Measurements from ENCODE around the gene DPPA3. TPM values are rescaled to one million over a fixed set of nuclear protein-coding genes. Genes with fewer than 3 reads are reported as not detected.
A peak's percentile ranks its signal among the peaks of the same experiment; 100 is the strongest.

Gene DPPA3
- total and polyA plus RNA-seq, 2 experiments from 2014 or later, result 4.6 to 5.4 TPM

- no peak for TF ChIP-seq ETS1 (IDR thresholded peaks at IDR 0.05)
Observed at GRCh38 chr12:7694556-7695236, 16.5 kb upstream of the DPPA3 start (continued).

GRCh38 chr12:7695237-7695560, 16.0 kb upstream of the DPPA3 start:
- Mint-ChIP-seq H3K9me3 (no peaks in the 10 kb centered on the region; the same call in 2 of the 3 replicates), H3K4me3 (peak overlapping the region; percentile 7; the same call in 1 of the 3 replicates), H3K36me3 (ENCODE audit: low read depth) (peaks cover 7% of the 10 kb centered on the region), H3K27ac (peak overlapping the region; percentile 94), H3K4me1 (peaks cover 30% of the 10 kb centered on the region), H3K27me3 (ENCODE audit: insufficient read depth, low read depth, poor library complexity) (peaks cover 13% of the 10 kb centered on the region)
- ATAC-seq, result no peak; the same call in 1 of the 3 replicates
- peak overlapping the region; percentile 97 for H3K27ac ChIP-seq (ENCODE audit: low read depth)
- H3K27me3 ChIP-seq (ENCODE audit: insufficient read depth), result no peaks in the 10 kb centered on the region
- peak; percentile 36 for DNase-seq (ENCODE audit: low spot score)
- H3K4me3 ChIP-seq, result peak overlapping the region; percentile 7; the same call in 1 of the 2 replicates
- H3K4me1 ChIP-seq (ENCODE audit: insufficient read depth), result peaks cover 28% of the 10 kb centered on the region
- no peaks in the 10 kb centered on the region for H4K20me1 ChIP-seq (replicated peaks; ENCODE audit: insufficient read depth)
- no peaks in the 10 kb centered on the region for H3K9me2 ChIP-seq (ENCODE audit: insufficient read depth)
- no peaks in the 10 kb centered on the region for H3K36me3 ChIP-seq (ENCODE audit: insufficient read depth)
- H3F3A ChIP-seq (replicated peaks; ENCODE audit: low read depth), result peaks cover 13% of the 10 kb centered on the region; the same call in 1 of the 2 replicates
- H3K79me2 ChIP-seq (replicated peaks; ENCODE audit: insufficient read depth), result no peaks in the 10 kb centered on the region; the same call in 1 of the 2 replicates
- H2AFZ ChIP-seq, result no peak overlapping the region; the same call in 1 of the 2 replicates
- no peak for TF ChIP-seq ETS1 (IDR thresholded peaks at IDR 0.05)
- no peak for TF ChIP-seq JUNB (IDR thresholded peaks at IDR 0.05; ENCODE audit: unreplicated experiment)
- TF ChIP-seq, protein P1, sequence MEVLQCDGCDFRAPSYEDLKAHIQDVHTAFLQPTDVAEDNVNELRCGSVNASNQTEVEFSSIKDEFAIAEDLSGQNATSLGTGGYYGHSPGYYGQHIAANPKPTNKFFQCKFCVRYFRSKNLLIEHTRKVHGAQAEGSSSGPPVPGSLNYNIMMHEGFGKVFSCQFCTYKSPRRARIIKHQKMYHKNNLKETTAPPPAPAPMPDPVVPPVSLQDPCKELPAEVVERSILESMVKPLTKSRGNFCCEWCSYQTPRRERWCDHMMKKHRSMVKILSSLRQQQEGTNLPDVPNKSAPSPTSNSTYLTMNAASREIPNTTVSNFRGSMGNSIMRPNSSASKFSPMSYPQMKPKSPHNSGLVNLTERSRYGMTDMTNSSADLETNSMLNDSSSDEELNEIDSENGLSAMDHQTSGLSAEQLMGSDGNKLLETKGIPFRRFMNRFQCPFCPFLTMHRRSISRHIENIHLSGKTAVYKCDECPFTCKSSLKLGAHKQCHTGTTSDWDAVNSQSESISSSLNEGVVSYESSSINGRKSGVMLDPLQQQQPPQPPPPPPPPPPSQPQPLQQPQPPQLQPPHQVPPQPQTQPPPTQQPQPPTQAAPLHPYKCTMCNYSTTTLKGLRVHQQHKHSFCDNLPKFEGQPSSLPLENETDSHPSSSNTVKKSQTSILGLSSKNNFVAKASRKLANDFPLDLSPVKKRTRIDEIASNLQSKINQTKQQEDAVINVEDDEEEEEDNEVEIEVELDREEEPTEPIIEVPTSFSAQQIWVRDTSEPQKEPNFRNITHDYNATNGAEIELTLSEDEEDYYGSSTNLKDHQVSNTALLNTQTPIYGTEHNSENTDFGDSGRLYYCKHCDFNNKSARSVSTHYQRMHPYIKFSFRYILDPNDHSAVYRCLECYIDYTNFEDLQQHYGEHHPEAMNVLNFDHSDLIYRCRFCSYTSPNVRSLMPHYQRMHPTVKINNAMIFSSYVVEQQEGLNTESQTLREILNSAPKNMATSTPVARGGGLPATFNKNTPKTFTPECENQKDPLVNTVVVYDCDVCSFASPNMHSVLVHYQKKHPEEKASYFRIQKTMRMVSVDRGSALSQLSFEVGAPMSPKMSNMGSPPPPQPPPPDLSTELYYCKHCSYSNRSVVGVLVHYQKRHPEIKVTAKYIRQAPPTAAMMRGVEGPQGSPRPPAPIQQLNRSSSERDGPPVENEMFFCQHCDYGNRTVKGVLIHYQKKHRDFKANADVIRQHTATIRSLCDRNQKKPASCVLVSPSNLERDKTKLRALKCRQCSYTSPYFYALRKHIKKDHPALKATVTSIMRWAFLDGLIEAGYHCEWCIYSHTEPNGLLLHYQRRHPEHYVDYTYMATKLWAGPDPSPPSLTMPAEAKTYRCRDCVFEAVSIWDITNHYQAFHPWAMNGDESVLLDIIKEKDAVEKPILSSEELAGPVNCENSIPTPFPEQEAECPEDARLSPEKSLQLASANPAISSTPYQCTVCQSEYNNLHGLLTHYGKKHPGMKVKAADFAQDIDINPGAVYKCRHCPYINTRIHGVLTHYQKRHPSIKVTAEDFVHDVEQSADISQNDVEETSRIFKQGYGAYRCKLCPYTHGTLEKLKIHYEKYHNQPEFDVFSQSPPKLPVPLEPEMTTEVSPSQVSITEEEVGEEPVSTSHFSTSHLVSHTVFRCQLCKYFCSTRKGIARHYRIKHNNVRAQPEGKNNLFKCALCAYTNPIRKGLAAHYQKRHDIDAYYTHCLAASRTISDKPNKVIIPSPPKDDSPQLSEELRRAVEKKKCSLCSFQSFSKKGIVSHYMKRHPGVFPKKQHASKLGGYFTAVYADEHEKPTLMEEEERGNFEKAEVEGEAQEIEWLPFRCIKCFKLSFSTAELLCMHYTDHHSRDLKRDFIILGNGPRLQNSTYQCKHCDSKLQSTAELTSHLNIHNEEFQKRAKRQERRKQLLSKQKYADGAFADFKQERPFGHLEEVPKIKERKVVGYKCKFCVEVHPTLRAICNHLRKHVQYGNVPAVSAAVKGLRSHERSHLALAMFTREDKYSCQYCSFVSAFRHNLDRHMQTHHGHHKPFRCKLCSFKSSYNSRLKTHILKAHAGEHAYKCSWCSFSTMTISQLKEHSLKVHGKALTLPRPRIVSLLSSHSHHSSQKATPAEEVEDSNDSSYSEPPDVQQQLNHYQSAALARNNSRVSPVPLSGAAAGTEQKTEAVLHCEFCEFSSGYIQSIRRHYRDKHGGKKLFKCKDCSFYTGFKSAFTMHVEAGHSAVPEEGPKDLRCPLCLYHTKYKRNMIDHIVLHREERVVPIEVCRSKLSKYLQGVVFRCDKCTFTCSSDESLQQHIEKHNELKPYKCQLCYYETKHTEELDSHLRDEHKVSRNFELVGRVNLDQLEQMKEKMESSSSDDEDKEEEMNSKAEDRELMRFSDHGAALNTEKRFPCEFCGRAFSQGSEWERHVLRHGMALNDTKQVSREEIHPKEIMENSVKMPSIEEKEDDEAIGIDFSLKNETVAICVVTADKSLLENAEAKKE (CRISPR knock-in tag; IDR thresholded peaks at IDR 0.05), result no peak
- no peak for TF ChIP-seq ZNF114 (CRISPR knock-in tag; IDR thresholded peaks at IDR 0.05)
- no peak for TF ChIP-seq ZNF331 (CRISPR knock-in tag; IDR thresholded peaks at IDR 0.05; ENCODE audit: low read depth)
- peak overlapping the region; percentile 48 for H3K4me2 ChIP-seq

All from GM23338 (cell line).